Choroid plexus epithelial cell (primary cell): ENCODE data around the gene AGK.

Experiments
- DNase-seq: peaks from one replicate; pipeline ENCODE4 v3.0.0-alpha.2; 2010; ENCODE audit warnings: low read depth
- H3K4me3 ChIP-seq: 2 replicates; pipeline ENCODE4 v1.5.1; 2011; ENCODE audit warnings: low read depth, mild to moderate bottlenecking, control low read depth, low read length, moderate library complexity
- CTCF ChIP-seq: conservative IDR thresholded peaks from 2 replicates; pipeline ENCODE4 v1.5.1; 2011; ENCODE audit warnings: low read depth, mild to moderate bottlenecking, control low read depth, inconsistent platforms, low read length, moderate library complexity

Gene AGK

GRCh38 chr7:141534757-141535737 lies 16.2 kb upstream of the AGK start:
- no peak overlapping the region for H3K4me3 ChIP-seq
- no peak for TF ChIP-seq CTCF
- no peak for DNase-seq

GRCh38 chr7:141537906-141538305 lies 13.3 kb upstream of the AGK start:
- H3K4me3 ChIP-seq, result no peak overlapping the region
- DNase-seq, result no peak
- no peak for TF ChIP-seq CTCF

GRCh38 chr7:141541375-141541774 lies 9.8 kb upstream of the AGK start:
- no peak overlapping the region for H3K4me3 ChIP-seq
- TF ChIP-seq CTCF, result no peak
- DNase-seq, result no peak

- DNase-seq, result no peak
- TF ChIP-seq CTCF, result no peak
- no peak overlapping the region for H3K4me3 ChIP-seq
These were observed 6.4 kb upstream of the AGK start for GRCh38 chr7:141544831-141545230.

- H3K4me3 ChIP-seq, result no peak overlapping the region
- no peak for DNase-seq
- no peak for TF ChIP-seq CTCF
These were observed 1.6 kb upstream of the AGK start for GRCh38 chr7:141549582-141549981.

GRCh38 chr7:141550386-141551093 lies 670 bp upstream of the AGK start:
- TF ChIP-seq CTCF, result no peak
- peak overlapping the region; percentile 83 for H3K4me3 ChIP-seq
- no peak for DNase-seq
